RWPE1 (cell line): Measurements from ENCODE around the gene CDH13.

Source experiments
- CTCF ChIA-PET: fragments of 350-600 bp; sonication (Branson Sonifier 250); formaldehyde crosslinking; extraction: SDS; loops from one replicate; lab custom pipeline; 2021; lab: Yijun Ruan, JAX
- POLR2A ChIA-PET: fragments of 400-600 bp; formaldehyde crosslinking; extraction: SDS; loops from one replicate; lab custom pipeline; 2020; ENCODE audit warnings: antibody characterized with exemption; ENCODE audit not compliant: low non-redundant PET; lab: Yijun Ruan, JAX
- DNase-seq: peaks from one replicate; pipeline ENCODE4 v3.0.0; 2012; ENCODE audit warnings: low spot score
- H3K27ac ChIP-seq: fragments of 450-650 bp; 2 replicates; pipeline ENCODE4 v1.5.1; 2017
- TF ChIP-seq, protein P1 (sequence below): fragments of 450-650 bp; conservative IDR thresholded peaks from 2 replicates; pipeline ENCODE4 v1.5.1; 2017; ENCODE audit warnings: low read depth, mild to moderate bottlenecking

The CDH13 gene

DNA sequence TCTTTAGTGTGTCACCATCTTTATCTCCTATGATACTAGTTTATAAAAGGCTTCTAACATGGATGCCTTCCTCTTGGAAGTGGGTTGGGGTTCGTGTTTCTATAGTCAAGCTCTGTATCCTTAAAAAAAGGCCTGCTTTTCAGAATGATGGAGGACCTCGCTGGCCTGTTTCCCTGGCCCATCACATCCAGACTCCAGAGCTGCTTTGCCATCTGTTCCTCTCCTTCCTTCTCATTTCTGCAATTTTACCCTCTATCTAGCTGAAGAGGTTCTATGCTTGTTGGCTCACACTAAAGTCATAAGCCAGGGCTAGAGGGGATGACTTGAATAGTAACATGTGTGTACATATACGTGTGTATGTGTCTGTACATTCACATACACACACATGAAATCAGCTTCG is 730.2 kb downstream of the CDH13 start:
- H3K27ac ChIP-seq = no peak overlapping the region
- ChIA-PET POLR2A (no interaction called here), CTCF (interaction anchor here (0.6 to 0.7 kb wide), 3 partner anchors 12 to 430 kb away, joined by 3 to 4 read pairs (median 3); no protein-coding TSS in a partner anchor)
- no peak for DNase-seq
- TF ChIP-seq, protein P1, sequence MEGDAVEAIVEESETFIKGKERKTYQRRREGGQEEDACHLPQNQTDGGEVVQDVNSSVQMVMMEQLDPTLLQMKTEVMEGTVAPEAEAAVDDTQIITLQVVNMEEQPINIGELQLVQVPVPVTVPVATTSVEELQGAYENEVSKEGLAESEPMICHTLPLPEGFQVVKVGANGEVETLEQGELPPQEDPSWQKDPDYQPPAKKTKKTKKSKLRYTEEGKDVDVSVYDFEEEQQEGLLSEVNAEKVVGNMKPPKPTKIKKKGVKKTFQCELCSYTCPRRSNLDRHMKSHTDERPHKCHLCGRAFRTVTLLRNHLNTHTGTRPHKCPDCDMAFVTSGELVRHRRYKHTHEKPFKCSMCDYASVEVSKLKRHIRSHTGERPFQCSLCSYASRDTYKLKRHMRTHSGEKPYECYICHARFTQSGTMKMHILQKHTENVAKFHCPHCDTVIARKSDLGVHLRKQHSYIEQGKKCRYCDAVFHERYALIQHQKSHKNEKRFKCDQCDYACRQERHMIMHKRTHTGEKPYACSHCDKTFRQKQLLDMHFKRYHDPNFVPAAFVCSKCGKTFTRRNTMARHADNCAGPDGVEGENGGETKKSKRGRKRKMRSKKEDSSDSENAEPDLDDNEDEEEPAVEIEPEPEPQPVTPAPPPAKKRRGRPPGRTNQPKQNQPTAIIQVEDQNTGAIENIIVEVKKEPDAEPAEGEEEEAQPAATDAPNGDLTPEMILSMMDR = no peak

DNA sequence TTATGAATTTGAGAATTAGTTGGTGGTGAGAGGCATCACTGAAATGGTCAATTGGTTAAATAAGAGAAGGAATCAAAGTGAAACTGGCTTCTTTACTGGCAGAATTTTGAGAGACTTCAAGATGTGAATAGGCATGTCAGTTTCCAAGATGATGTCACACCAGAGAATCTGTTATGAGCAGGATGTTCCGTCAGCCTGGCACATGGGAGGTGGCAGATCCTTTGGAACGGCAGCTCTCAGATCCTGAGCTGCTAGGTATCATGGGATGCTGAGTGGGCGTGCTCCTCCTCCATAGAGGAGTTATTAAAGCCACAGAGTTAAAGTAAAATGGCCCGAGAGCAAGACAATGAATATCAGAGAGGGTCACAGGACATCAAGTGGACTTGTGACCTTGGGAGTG is 736.8 kb downstream of the CDH13 start:
- no peak overlapping the region for H3K27ac ChIP-seq
- no peak for DNase-seq
- ChIA-PET POLR2A (no interaction called here), CTCF (no interaction called here)
- TF ChIP-seq, protein P1 = no peak

DNA sequence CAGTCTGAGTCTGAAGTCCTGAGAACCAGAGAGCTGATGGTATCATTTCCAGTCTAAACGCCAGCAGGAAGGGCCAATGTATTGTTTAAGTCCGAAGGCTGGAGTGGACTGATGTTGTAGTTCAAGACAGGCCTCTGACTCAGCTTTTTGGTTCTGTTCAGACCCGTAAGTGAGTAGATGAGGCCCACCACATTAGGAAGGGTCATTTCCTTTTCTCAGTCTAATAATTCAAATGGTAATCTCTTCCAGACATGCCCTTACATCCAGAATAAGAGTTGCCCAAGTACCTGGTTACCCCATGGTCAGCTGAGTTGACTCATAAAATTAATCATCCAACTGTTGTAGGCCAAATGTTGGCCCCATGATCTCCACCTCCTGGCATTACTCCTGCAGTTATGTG is 738.4 kb downstream of the CDH13 start:
- TF ChIP-seq, protein P1 = no peak
- H3K27ac ChIP-seq = peak overlapping the region; percentile 30; the same call in 1 of the 2 replicates
- peak; percentile 25 for DNase-seq
- CTCF ChIA-PET = no interaction called here
- POLR2A ChIA-PET = no interaction called here

DNA sequence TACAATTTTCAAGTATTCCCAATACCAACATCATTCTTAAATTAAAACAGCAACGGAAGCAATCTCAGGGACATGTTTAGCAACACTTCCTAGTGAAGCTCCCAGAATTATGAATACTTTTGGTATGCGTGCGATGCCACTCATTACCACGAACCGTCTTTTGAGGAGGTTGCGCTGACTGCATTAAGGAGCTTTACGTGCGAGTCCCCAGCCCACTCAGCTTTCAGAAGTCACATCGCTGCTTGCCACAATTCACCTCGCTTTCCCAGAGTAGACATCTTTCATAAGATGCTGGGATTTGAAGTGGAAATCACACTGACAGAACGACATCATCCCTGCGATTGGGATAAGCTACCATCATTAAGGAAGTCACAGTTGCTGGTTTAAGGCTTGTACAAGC is 739.5 kb downstream of the CDH13 start:
- DNase-seq = no peak
- ChIA-PET POLR2A (no interaction called here), CTCF (interaction anchor here (0.5 to 0.6 kb wide), 2 partner anchors 164 to 367 kb away, joined by 3 read pairs; no protein-coding TSS in a partner anchor)
- TF ChIP-seq, protein P1 = no peak
- H3K27ac ChIP-seq = no peak overlapping the region

DNA sequence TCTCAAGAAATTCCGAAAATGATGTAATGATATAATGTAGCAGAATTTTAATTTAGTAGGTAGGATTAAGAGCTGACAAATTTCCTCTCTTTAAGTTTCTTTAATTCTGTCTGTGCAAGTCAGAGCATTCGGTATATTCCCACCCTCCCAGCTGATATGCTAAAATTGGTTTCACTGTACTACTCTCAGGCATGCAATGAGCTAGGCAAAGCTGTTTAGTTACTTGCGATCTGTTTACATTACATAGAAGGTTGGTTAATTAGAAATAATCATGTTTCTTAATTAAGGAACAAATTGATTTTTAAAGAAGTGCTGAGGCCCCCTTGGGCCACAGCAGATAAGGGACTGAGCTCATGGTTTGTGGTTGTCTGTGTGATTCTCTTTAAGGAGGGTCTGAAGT is 748.2 kb downstream of the CDH13 start:
- DNase-seq = no peak
- TF ChIP-seq, protein P1 = no peak
- CTCF ChIA-PET = interaction anchor here (0.8 kb wide), 1 partner anchor 617 kb away, joined by 3 read pairs; no protein-coding TSS in a partner anchor
- POLR2A ChIA-PET = no interaction called here
- no peak overlapping the region for H3K27ac ChIP-seq

DNA sequence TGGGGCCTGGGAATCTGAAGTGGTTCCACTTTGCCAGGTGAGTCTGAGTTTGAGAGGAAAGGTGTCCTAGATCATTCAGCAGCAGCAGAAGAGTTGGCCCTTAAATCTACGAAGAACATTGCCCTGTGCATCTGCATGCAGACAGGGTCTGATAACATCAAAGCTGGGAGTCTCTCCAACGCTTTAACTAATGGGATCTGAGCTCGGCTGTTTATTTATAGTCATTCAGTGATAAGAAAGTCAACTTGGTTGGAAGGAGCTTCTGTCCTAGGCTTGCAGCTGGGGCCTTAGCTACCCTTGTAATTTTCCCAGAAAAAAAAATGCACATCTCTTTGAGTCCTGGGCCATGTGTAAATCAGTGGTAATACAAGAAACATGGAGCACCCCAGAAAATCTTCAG is 763.0 kb downstream of the CDH13 start:
- POLR2A ChIA-PET = no interaction called here
- CTCF ChIA-PET = no interaction called here
- TF ChIP-seq, protein P1 = no peak
- no peak for DNase-seq
- no peak overlapping the region for H3K27ac ChIP-seq
